Measurements from ENCODE around the gene PLCB1. TPM values are rescaled to one million over a fixed set of nuclear protein-coding genes. Genes with fewer than 3 reads are reported as not detected.

Gene PLCB1
- total RNA-seq, 3 donors from 2014 or later, result 7.2 to 50.7 (median 8.8) TPM

- TF ChIP-seq CTCF (IDR thresholded peaks at IDR 0.05), result no peak
- DNase-seq, result no peak
- intact Hi-C loops (cut with DNase I, micrococcal nuclease), result no loop called here
These were observed 782.4 kb downstream of the PLCB1 start for GRCh38 chr20:8914421-8914820.

GRCh38 chr20:8917084-8917483, 785.0 kb downstream of the PLCB1 start:
- Histone ChIP-seq H3K36me3 (ENCODE audit: low read depth) (no peaks in the 10 kb centered on the region), H3K4me1 (ENCODE audit: low read depth) (no peaks in the 10 kb centered on the region), H3K9me3 (no peaks in the 10 kb centered on the region), H3K4me3 (no peak overlapping the region)
- intact Hi-C loops (cut with DNase I, micrococcal nuclease), result no loop called here
- no peak for TF ChIP-seq CTCF (IDR thresholded peaks at IDR 0.05)
- DNase-seq (no peak), ATAC-seq (no peak)

More at GRCh38 chr20:8914421-8914820, 782.4 kb downstream of the PLCB1 start:
- no peak for ATAC-seq
- Histone ChIP-seq H3K4me1 (ENCODE audit: low read depth) (no peaks in the 10 kb centered on the region), H3K36me3 (ENCODE audit: low read depth) (no peaks in the 10 kb centered on the region), H3K9me3 (no peaks in the 10 kb centered on the region), H3K4me3 (no peak overlapping the region)

- no peaks in the 10 kb centered on the region for H3K4me1 ChIP-seq (ENCODE audit: low read depth)
- H3K36me3 ChIP-seq (ENCODE audit: low read depth), result no peaks in the 10 kb centered on the region
- TF ChIP-seq CTCF (IDR thresholded peaks at IDR 0.05), result no peak
- ATAC-seq (no peak), DNase-seq (no peak)
- H3K9me3 ChIP-seq, result no peaks in the 10 kb centered on the region
- intact Hi-C loops (cut with DNase I, micrococcal nuclease), result no loop called here
- no peak overlapping the region for H3K4me3 ChIP-seq
These were observed 786.1 kb downstream of the PLCB1 start for GRCh38 chr20:8918145-8918544.

GRCh38 chr20:8924539-8924938, 792.5 kb downstream of the PLCB1 start:
- TF ChIP-seq CTCF (IDR thresholded peaks at IDR 0.05), result no peak
- intact Hi-C loops (cut with DNase I, micrococcal nuclease), result no loop called here
- DNase-seq (no peak), ATAC-seq (no peak)
- H3K9me3 ChIP-seq, result no peaks in the 10 kb centered on the region
- no peaks in the 10 kb centered on the region for H3K4me1 ChIP-seq (ENCODE audit: low read depth)
- no peaks in the 10 kb centered on the region for H3K36me3 ChIP-seq (ENCODE audit: low read depth)
- H3K4me3 ChIP-seq, result no peak overlapping the region

- ATAC-seq (no peak), DNase-seq (no peak)
- TF ChIP-seq CTCF (IDR thresholded peaks at IDR 0.05), result no peak
- intact Hi-C loops (cut with DNase I, micrococcal nuclease), result no loop called here
- Histone ChIP-seq H3K36me3 (ENCODE audit: low read depth) (no peaks in the 10 kb centered on the region), H3K4me3 (no peak overlapping the region), H3K4me1 (ENCODE audit: low read depth) (no peaks in the 10 kb centered on the region), H3K9me3 (no peaks in the 10 kb centered on the region)
These were observed 798.7 kb downstream of the PLCB1 start for GRCh38 chr20:8930726-8931125.

Measured in mucosa of descending colon (tissue), 3 donors.